HG03108 (cell line): Measurements from ENCODE around the gene GAL3ST2.
"Not testable (repeated sequence)": the region's sequence is repeated elsewhere in the genome, so short reads cannot be mapped to it uniquely, and the experiment has no call there.

Experiments
- ATAC-seq: cut with Tn5 transposase; IDR thresholded peaks from one replicate; pipeline ENCODE4 v1.9.1; 2021; ENCODE audit warnings: moderate library complexity; ENCODE audit not compliant: unreplicated experiment

Gene GAL3ST2

DNA sequence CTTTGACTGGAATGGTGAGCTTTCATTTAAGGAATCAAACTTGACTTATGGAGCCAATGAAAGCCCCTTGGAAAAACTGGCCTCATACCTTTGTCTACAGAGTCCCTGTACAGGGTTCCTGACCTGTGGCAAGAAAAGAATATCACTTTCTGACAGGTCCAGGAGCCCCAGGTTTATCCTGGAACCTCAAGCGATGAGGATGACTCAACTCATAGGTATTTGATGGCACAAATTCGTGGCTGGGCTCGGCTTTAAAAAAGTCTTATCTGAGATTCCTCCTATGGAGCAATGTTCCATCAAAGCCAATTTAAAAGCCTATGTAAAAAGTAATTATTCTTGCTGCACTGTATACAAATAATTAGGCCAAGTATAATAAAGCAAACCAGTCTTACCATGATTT lies 14.8 kb downstream of the GAL3ST2 start:
- not testable (repeated sequence) for ATAC-seq

DNA sequence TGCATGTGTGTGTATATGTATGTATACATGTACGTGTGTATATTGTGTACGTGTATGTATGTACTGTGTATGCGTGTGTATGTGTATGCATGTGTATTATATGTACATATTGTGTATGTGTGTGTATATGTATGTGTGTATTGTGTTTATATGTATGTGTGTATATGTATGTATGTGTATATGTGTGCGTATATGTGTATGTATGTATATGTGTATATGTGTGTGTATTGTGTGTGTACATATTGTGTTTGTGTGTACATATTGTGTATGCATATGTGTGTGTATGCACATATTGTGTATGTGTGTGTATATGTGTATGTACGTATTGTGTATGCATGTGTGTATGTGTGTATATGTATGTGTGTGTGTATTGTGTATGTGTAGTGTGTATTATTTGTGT lies 16.8 kb downstream of the GAL3ST2 start:
- ATAC-seq: no peak

DNA sequence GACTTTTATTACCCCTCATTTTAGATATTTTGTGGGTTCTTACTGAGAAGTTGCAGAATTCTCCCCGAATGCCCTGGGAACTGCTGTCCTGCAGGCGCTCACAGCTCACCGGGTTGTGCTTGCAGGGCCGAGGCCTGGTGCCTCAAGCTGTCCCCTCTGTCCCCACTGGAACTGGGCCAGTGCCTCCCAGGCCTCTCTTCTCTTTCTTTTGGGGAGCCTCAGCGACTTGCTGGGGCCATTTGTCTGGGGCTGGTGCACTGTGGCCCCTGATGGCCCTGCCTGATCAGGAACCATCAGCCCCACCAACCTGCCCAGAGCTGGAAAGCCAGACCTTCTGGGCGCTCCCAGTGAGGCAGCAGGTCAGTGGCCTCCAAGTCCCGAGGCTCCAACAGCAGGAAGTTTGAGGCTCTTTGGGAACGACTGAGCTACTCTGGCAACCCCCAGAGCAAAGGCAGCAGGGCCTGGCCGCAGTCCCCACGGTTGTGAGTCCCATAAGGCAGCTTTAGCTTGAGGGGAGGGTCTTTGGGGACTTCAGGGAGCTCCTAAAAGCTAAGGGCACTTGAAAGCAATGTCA lies 17.7 kb downstream of the GAL3ST2 start:
- no peak for ATAC-seq

DNA sequence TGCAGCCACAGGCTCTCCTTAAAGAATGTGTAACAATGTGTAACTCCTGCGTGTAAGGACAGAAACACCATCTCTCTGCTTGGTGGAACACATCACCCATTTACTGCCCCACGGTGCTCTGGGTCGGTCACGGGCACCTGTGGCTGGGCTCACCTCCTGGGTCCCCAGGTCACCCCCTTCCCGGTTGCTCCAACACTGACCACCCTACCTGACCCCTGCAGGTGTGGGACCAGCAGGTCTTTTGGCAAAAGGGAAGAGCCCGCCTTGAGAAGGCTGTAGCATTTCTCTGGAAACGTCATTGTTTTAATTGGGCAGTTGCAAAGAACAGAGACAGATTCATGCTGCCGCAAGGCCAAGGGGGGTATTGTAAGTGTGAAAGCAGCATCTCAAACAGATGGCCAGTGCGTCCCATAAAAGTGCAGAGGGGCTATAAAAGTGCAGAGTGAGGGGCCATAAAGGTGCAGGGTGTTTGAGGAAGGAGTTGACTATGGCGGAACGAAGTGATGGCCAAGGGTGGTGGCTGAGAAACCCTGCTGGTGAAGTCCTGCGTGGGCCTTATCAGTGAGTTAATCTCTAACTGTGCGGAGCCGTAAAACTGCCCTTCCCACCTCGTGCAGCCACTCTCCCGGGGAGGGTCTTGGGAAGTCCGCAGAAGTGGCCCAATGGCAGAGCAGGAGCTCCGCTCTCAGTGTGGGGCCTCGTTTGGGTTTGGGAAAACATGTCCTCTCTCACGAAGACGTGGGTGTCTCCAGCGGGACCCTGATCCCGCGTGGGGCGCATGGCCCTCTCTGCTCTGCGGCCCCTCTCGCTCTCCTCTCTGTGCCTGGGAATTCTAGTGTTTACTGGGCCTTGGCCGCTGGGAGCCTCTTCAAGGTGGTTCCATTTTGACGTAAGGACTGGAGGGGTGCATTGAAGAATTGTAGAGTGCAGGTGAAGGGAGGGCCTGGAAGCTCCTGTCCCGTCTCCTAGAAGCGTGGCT lies 18.7 kb downstream of the GAL3ST2 start:
- ATAC-seq: no peak

DNA sequence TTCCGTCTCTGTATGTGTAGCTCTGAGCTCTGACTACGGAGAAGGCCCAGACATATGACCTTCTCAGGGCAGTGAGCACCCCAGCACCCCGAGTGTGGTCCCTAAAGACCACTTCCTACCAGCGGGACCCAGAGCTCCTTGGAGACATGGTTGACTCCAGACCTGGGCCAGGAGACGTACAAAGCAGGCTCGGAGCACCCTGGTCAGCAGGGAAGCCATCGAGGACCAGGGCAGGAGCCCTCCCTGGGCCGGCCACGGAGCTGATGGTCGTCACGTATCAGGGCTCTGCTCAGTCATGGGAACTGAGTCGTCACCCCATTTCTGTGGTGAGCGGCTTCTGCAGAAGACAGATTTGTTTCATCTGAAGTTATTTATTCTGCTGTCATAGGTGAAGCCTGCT lies 19.6 kb downstream of the GAL3ST2 start:
- ATAC-seq: no peak

DNA sequence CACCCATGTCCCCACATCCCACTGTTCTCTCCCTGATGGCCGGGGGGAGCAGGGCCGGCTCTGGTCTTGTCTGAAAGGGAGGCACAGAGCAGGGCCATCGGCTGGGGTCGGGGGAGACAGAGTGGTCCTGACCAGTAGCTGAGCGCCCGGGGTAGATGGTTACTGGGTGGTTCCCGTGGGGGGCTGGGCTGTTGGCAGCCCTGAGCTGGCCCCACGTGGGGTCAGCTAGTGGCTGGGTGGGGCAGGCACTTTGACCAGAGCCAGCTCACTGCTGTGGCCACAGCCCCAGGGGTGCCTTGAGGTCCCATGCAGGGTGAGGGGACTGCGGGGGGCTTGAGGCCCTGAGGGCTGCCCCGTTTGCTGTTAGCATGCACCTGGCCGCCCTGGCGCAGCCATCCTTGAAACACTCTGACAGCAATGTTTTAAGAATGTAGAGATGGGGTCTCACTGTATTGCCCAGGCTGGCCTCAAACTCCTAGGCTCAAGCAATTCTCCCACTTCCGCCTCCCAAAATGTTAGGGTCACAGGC lies 20.1 kb downstream of the GAL3ST2 start:
- ATAC-seq: no peak

DNA sequence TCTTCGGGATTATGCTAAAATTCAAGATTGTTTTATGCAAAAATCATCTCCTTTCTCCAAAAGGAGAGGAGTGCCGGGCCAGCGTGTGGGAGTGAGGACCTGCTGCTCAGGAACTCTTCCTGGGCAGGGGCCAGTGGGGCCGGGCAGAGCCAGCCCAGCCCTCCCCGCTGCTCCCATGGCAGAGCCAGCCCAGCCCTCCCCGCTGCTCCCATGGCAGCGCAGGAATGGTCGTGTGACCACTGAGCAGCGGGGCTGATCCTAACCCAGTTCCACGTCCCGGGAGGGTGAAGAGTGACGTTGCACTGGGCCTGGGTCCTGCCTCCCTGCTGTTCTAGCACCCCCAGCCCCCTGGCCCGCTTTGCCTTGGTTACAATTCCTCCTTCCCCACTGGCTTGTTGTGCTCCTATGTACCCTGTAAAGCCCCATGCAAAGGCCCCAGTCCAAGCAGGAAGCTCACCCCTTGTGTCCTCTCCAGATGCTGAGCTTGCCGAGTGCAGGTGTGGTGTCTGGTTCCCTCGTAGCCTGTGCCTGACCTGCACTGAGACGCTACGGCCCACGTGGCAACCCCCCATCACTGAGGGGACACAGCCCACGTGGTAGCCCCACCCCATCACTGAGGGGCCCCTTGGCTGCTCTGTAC lies 20.9 kb downstream of the GAL3ST2 start:
- ATAC-seq: no peak

DNA sequence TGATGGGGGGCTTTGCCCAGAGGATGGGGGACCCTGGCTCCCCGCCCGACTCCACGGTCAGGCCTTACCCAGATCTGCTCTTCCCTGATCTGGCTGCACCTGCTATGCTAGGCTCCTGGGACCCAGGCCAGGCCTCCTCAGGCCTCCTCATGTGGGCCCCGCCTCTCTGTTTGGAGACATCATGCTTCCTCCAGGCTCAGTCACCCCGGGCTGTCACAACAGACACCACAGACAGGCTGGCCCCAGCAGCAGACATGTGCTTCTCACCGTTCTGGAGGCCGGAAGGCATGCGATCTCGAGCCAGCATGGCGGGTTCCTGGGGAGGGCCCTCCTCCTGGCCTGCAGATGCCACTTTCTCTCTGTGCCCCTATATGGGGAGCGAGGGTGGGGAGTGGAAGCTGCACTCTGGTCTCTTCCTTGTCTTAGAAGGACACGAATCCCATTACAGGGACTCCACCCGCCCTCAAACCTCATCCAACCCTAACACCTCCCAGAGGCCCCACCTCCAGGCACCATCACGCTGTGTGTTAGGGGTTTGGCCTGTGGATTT lies 21.5 kb downstream of the GAL3ST2 start:
- ATAC-seq: no peak

DNA sequence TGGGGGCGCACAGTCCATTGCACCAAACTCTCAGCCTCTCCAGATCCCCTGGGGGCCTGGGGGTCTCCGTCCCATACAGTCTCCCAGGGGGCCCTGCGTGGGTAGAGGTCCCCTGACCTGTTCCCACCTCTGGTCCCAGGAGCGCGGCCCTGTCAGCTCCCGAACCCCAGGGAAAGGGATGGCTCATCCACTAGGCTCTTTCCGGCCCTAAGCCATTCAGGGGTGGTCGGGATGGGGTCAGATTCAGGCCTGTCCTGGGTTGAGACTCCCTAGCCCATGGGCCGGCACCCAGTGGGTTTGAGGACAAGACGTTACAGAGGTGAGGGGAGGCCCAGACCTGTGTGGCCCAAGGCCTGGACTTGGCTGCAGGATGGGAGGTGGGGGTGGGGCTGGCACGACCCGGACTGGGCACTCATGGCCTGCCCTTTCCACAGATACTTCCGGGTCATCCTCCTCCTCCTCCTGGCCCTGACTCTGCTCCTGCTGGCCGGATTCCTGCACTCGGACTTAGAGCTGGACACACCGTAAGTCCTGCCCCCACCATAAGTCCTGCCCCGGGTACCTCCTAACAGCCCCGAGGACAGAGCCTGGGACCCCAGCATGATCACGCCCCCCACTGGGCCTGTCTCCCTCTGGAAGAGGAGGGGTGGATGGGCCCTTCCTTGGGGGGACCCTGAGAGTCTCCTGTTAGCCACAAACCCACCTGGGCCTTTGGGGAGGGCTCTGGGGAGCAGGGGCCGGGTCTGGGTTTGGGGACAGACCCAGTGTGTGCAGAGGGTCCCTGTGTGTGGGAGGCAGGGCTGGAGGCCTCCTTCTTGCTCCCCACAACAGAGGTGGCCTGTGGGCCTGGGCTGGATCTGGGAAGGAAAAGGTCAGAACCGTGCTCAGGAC lies 22.3 kb downstream of the GAL3ST2 start:
- ATAC-seq: no peak

DNA sequence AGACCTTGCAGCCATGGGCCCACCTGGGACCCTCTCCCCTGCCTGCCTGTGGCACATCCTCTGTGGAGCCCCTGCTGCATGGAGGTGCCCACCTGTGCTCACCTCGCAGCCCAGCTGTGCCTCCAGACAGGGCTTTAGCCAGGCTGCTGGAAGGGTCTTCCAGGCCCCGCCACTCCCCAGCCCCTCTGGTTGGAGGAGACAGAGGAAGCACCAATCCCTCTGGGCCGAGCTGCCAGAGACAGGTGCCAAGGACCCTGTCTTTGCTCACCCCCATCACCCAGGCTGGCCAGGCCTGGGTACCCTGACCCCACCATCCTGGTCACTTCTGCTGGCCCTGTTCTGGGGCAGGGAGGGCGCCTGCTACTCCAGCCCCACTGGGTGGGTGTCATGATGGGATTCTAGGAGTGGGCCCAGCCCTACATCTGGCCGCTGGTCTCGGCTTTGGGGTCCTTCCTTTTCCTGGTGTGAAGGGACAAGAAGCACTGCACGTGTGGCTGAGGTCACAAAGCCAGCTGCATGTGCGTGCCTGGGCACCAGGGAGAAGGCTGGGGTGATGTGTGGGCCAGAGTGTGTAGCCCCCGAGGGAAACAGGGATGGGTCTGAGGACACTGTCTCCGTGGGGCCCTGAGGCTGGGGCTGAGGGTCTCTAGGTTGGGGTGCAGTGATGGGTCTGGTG lies 23.0 kb downstream of the GAL3ST2 start:
- ATAC-seq: no peak

DNA sequence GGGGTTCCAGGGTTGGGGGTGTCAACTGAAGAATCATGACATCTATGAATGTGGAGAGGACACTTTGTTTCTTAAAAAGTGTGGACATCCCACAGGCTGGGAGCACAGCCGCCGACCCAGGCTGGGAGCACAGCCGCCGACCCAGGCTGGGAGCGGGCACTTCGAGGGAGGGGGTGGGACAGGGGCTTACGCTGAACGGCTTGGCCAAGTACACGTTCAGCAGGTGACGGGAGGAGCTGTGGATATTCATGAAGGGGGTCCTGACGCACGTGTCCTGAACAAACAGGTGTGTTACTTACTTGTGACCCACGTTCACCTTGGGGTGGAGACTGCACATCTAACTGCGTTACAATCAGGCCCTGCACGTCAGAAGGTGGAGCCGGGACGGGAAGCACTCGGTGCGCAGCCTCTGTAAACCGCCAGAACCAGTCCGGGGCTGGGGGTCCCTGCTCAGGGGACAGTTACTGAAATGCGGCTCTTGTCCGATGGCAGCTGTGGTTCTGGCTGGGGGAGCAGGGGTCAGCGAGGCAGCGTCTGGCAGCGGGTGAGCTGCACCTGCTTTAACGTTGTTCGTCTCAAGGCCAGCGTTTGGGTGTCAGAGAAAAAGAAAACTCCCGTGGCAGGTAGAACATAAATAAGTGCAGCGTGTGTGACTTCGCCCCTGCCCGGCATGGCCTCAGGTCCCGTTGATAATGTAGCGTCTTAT lies 23.7 kb downstream of the GAL3ST2 start:
- ATAC-seq: not testable (repeated sequence)

DNA sequence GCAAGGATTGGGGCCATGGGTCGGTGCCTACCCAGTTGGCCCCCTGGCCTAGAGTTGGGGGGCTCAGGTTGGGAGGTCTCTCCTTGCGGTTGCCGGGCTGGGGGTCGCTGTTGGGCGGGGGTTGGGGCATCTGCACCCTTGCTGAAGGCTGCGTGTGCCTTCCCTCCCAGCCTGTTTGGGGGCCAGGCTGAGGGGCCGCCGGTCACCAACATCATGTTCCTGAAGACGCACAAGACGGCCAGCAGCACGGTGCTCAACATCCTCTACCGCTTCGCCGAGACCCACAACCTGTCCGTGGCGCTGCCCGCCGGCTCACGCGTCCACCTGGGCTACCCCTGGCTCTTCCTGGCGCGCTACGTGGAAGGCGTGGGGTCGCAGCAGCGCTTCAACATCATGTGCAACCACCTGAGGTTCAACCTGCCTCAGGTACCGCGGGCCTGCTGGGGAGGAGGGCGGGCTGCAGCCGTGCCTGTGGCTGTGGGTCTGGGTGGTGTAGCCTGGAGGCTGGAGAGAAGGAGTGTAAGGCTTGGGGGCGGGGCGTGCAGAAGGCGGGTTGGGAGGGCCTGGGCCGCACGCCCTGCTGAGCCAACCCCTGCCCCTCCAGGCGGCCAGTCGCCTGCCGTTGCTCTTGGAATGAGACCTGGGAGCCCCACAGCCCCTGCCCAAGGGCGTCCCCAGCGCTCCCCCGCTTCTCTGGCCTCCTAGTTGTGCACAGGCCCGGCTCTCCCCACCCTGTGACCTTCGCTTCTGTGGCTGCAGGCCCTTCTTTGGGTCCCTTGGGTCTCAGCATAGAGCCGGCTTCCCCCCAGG lies 25.2 kb downstream of the GAL3ST2 start:
- no peak for ATAC-seq

DNA sequence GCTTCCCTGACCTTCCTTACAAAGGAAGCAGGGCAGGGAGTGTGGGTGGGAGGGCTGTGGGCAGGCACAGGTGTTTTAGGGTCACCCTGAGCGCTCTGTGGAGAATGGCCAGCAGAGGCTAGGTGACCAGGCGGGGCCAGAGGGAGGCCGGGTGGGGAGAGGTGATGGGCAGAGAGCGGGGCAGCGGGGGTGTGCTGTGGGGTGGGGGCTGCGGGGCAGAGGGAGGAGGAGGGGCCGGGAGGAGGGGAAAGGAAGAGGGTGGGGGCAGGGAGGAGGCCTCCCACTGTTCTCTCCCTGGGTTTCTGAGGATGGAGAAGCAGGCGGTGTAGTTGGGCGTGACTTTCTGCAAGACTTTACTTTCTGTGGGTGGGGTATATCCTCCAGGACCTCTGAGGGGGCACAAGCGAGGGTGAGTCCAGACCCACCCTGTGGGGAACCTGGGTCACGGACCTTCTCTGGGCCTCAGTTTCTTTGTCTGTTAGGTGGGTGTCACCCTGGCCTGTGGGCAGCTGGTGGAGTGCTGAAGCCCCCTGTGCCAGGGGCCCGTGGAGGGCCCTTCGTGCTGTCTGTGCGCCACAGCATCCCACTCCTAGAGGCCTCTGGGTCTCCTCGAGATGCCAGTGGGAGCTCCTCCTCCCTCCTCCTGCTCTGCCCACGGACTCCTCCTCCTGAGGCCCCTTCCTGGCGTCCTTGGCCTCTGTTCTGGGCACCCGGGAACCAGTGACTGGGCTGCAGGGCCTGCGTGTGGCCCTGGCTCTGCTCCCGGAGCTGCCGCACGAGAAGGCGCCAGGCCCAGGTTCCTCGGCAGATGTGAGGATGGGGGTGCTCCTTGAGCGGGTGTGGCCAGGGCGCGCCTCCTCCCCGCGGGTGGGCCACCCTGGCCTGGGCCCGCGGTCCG lies 26.0 kb downstream of the GAL3ST2 start:
- no peak for ATAC-seq

DNA sequence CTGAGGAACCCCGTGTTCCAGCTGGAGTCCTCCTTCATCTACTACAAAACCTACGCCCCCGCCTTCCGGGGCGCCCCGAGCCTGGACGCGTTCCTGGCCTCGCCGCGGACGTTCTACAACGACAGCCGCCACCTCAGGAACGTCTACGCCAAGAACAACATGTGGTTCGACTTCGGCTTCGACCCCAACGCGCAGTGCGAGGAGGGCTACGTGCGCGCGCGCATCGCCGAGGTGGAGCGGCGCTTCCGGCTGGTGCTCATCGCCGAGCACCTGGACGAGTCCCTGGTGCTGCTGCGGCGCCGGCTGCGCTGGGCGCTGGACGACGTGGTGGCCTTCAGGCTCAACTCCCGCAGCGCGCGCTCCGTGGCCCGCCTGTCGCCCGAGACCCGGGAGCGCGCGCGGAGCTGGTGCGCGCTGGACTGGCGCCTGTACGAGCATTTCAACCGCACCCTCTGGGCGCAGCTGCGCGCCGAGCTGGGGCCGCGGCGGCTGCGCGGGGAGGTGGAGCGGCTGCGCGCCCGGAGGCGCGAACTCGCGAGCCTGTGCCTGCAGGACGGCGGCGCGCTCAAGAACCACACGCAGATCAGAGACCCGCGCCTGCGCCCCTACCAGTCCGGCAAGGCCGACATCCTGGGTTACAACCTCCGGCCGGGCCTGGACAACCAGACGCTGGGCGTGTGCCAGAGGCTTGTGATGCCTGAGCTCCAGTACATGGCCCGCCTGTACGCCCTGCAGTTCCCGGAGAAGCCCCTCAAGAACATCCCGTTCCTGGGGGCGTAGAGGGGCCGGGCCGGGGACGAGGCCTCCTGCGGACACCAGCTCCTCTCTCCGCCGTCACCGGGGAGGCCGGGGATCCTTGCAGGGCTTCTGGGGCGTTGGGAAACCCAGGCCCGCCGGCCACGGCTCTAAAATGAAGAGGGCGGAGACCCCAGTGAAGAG lies 27.0 kb downstream of the GAL3ST2 start:
- ATAC-seq: peak; percentile 57

DNA sequence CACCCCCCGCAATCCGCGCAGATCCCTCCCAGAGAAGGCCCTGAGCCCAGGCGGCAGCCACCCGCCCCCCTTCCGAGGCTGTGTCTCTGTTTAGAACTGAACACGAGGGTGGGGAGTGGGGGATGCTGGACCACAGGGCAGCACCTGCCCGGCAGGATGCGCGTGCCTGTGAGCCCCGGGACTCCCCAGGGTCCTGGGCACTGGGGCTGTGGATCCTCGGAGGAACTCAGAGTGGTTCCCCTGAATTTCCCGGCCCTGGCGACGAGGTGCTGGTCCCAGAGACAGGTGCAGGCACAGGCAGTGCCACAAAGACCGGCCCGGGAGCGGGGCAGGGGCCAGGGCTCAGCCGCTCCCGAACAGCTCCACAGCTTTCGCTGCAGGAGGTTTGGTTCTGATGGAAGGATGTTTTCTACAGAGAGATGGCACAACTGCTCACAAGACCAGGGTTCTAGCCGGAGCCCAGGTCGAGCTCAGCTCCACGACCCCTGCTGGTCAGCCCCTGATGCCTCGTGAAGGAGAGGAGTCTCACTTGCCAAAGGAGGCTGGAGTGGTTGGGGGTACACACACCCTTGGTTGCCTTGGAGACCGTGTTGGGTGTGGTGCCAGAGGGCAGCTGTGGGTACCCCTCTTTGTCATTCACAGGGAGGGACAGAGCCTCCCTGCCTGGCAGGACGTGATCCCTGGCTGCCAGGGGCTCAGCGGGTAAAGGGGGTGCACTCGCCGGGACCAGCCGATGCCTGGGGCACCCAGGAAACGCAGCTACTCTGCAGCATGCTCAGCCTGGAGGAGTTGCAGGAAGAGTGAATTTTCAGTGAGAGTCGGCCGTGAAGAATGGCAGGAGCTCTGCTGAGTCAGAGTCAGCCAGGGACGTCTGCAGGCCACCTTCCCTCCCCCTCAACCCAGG lies 28.0 kb downstream of the GAL3ST2 start:
- no peak for ATAC-seq
